WTC11 (cell line): ENCODE results near the gene UVRAG. TPM values are rescaled to one million over a fixed set of nuclear protein-coding genes. Genes with fewer than 3 reads are reported as not detected.

Experiments
- ATAC-seq: fragments of 200-7000 bp; cut with Tn5 transposase; 2 replicates; pipeline ENCODE4 v1.10.0; 2021; ENCODE audit warnings: mild to moderate bottlenecking, moderate library complexity
- CTCF ChIA-PET: fragments of 300-600 bp; sonication (Branson Sonifier 250); formaldehyde crosslinking; loops from one replicate; lab custom pipeline; 2021; ENCODE audit warnings: antibody characterized with exemption; lab: Charles Lee
- POLR2A ChIA-PET: fragments of 350-600 bp; sonication (Branson Sonifier 250); formaldehyde crosslinking; loops from one replicate; lab custom pipeline; 2021; ENCODE audit warnings: antibody characterized with exemption; lab: Charles Lee
- DNase-seq: peaks from one replicate; pipeline ENCODE4 v3.0.0; 2021; ENCODE audit warnings: low spot score
- H3K27ac Mint-ChIP-seq: 2 replicates; pipeline ENCODE4 v1.8.0; 2021; ENCODE audit warnings: mixed read lengths
- H3K27me3 Mint-ChIP-seq: 2 replicates; pipeline ENCODE4 v1.8.0; 2021; ENCODE audit warnings: low read depth, mild to moderate bottlenecking, moderate library complexity, mixed read lengths
- H3K36me3 Mint-ChIP-seq: 2 replicates; pipeline ENCODE4 v1.8.0; 2021; ENCODE audit warnings: mixed read lengths
- H3K4me1 Mint-ChIP-seq: 2 replicates; pipeline ENCODE4 v1.8.0; 2022; ENCODE audit warnings: mixed read lengths
- H3K4me3 Mint-ChIP-seq: 2 replicates; pipeline ENCODE4 v1.8.0; 2021; ENCODE audit warnings: mild to moderate bottlenecking, moderate library complexity, mixed read lengths
- H3K9me3 Mint-ChIP-seq: 2 replicates; pipeline ENCODE4 v1.8.0; 2021; ENCODE audit warnings: mixed read lengths
- AR ChIP-seq: fragments of 250-450 bp; sonication (Bioruptor Pico); IDR thresholded peaks from 2 replicates; pipeline ENCODE4 v1.9.0; 2021; ENCODE audit warnings: mild to moderate bottlenecking
- CTCF ChIP-seq: fragments of 200-600 bp; IDR thresholded peaks from 2 replicates; pipeline ENCODE4 v1.8.0; 2022; ENCODE audit warnings: antibody characterized with exemption
- EMX1 ChIP-seq: fragments of 250-450 bp; sonication (Bioruptor Pico); IDR thresholded peaks from 2 replicates; pipeline ENCODE4 v1.8.0; 2021; ENCODE audit warnings: mild to moderate bottlenecking
- ESRRA ChIP-seq: sonication (generic); formaldehyde crosslinking; IDR thresholded peaks from 2 replicates; pipeline ENCODE4 v1.8.1; 2022; ENCODE audit warnings: mild to moderate bottlenecking, missing genetic modification reagents, borderline replicate concordance
- FOXK1 ChIP-seq: sonication (generic); formaldehyde crosslinking; IDR thresholded peaks from 2 replicates; pipeline ENCODE4 v1.8.0; 2022; ENCODE audit warnings: mild to moderate bottlenecking, moderate library complexity, missing genetic modification reagents
- GRHL2 ChIP-seq: fragments of 250-450 bp; sonication (Bioruptor Pico); IDR thresholded peaks from 2 replicates; pipeline ENCODE4 v1.8.0; 2022; ENCODE audit warnings: mild to moderate bottlenecking, moderate library complexity; ENCODE audit not compliant: insufficient replicate concordance, severe bottlenecking
- GTF2I ChIP-seq: fragments of 250-450 bp; sonication (Bioruptor Pico); conservative IDR thresholded peaks from 2 replicates; pipeline ENCODE4 v1.4.0; 2021; ENCODE audit warnings: mild to moderate bottlenecking
- JAZF1 ChIP-seq: fragments of 250-450 bp; sonication (Bioruptor Pico); IDR thresholded peaks from 2 replicates; pipeline ENCODE4 v1.9.0; 2021; ENCODE audit warnings: moderate library complexity, mild to moderate bottlenecking, inconsistent platforms
- MAX ChIP-seq: sonication (generic); formaldehyde crosslinking; IDR thresholded peaks from 2 replicates; pipeline ENCODE4 v1.8.0; 2022; ENCODE audit warnings: mild to moderate bottlenecking, missing genetic modification reagents
- MYBL2 ChIP-seq: sonication (generic); formaldehyde crosslinking; IDR thresholded peaks from 2 replicates; pipeline ENCODE4 v1.8.1; 2023; ENCODE audit warnings: mild to moderate bottlenecking, moderate library complexity, missing genetic modification reagents
- NFE2L1 ChIP-seq: sonication (generic); formaldehyde crosslinking; IDR thresholded peaks from 2 replicates; pipeline ENCODE4 v1.8.1; 2023; ENCODE audit warnings: missing genetic modification reagents
- NFYB ChIP-seq: sonication (generic); formaldehyde crosslinking; conservative IDR thresholded peaks from 2 replicates; pipeline ENCODE4 v1.8.0; 2022; ENCODE audit warnings: low read depth, missing genetic modification reagents
- NR1H2 ChIP-seq: sonication (generic); formaldehyde crosslinking; IDR thresholded peaks from 2 replicates; pipeline ENCODE4 v1.9.0; 2021; ENCODE audit warnings: mild to moderate bottlenecking, moderate library complexity, missing genetic modification reagents
- SMAD3 ChIP-seq: sonication (generic); formaldehyde crosslinking; IDR thresholded peaks from 2 replicates; pipeline ENCODE4 v1.8.0; 2022; ENCODE audit warnings: missing genetic modification reagents, mild to moderate bottlenecking, borderline replicate concordance
- SP1 ChIP-seq: sonication (generic); formaldehyde crosslinking; conservative IDR thresholded peaks from 2 replicates; pipeline ENCODE4 v1.8.1; 2022; ENCODE audit warnings: missing genetic modification reagents
- USF2 ChIP-seq: sonication (generic); formaldehyde crosslinking; IDR thresholded peaks from 2 replicates; pipeline ENCODE4 v1.8.1; 2023; ENCODE audit warnings: mild to moderate bottlenecking, missing genetic modification reagents, moderate library complexity
- ZNF232 ChIP-seq: sonication (generic); formaldehyde crosslinking; IDR thresholded peaks from 2 replicates; pipeline ENCODE4 v1.8.0; 2022; ENCODE audit warnings: mild to moderate bottlenecking, missing genetic modification reagents
- ZNF317 ChIP-seq: sonication (generic); formaldehyde crosslinking; IDR thresholded peaks from 2 replicates; pipeline ENCODE4 v1.8.1; 2023; ENCODE audit warnings: low read depth, mild to moderate bottlenecking, moderate library complexity, missing genetic modification reagents, borderline replicate concordance
- ZNF532 ChIP-seq: fragments of 250-450 bp; sonication (Bioruptor Pico); IDR thresholded peaks from 2 replicates; pipeline ENCODE4 v1.9.0; 2021; ENCODE audit warnings: mild to moderate bottlenecking, borderline replicate concordance
- ZNF671 ChIP-seq: fragments of 250-450 bp; sonication (Bioruptor Pico); IDR thresholded peaks from 2 replicates; pipeline ENCODE4 v1.8.0; 2021; ENCODE audit warnings: mild to moderate bottlenecking
- total RNA-seq: library from RNA; stranded (reverse); gene quantifications from 3 replicates; pipeline ENCODE4 v1.2.3, GENCODE V29; 2021

Gene UVRAG
- total RNA-seq, 1 experiment from 2014 or later, result 14.5 TPM

GRCh38 chr11:75996523-75997442 is 181.8 kb downstream of the UVRAG start:
- Mint-ChIP-seq H3K4me3 (no peak overlapping the region), H3K9me3 (peaks cover 19% of the 10 kb centered on the region), H3K4me1 (no peaks in the 10 kb centered on the region), H3K27me3 (no peaks in the 10 kb centered on the region), H3K27ac (no peak overlapping the region), H3K36me3 (peaks cover 22% of the 10 kb centered on the region)
- no peak for DNase-seq
- ATAC-seq, result no peak
- ChIA-PET CTCF (interaction anchor here (0.6 to 2.0 kb wide), 2 partner anchors 116 to 156 kb away, joined by 5 to 8 read pairs; no protein-coding TSS in a partner anchor), POLR2A (interaction anchor here (1.2 kb wide), 1 partner anchor 27 kb away, joined by 3 read pairs; no protein-coding TSS in a partner anchor)
- TF ChIP-seq FOXK1 (no peak), NFE2L1 (no peak), EMX1 (CRISPR knock-in tag) (no peak), ZNF532 (CRISPR knock-in tag) (no peak), GTF2I (CRISPR knock-in tag) (no peak), JAZF1 (CRISPR knock-in tag) (no peak), GRHL2 (no peak), CTCF (no peak)

GRCh38 chr11:76004400-76004799 is 189.4 kb downstream of the UVRAG start:
- POLR2A ChIA-PET, result no interaction called here
- H3K27ac Mint-ChIP-seq, result no peak overlapping the region

GRCh38 chr11:76005756-76006155 is 190.7 kb downstream of the UVRAG start:
- no peak overlapping the region for H3K27ac Mint-ChIP-seq
- ChIA-PET CTCF (no interaction called here), POLR2A (no interaction called here)
- peaks cover 10% of the 10 kb centered on the region for H3K9me3 Mint-ChIP-seq
- H3K4me3 Mint-ChIP-seq, result no peak overlapping the region
- peaks cover 34% of the 10 kb centered on the region for H3K36me3 Mint-ChIP-seq
- H3K27me3 Mint-ChIP-seq, result no peaks in the 10 kb centered on the region
- no peak for ATAC-seq
- no peak for DNase-seq
- H3K4me1 Mint-ChIP-seq, result no peaks in the 10 kb centered on the region
- TF ChIP-seq SMAD3 (CRISPR knock-in tag), result no peak
- TF ChIP-seq AR, result no peak
- no peak for TF ChIP-seq ZNF317 (CRISPR knock-in tag)
- no peak for TF ChIP-seq NFYB (CRISPR knock-in tag)
- TF ChIP-seq MAX (CRISPR knock-in tag), result no peak
- no peak for TF ChIP-seq ZNF232 (CRISPR knock-in tag)
- TF ChIP-seq USF2 (CRISPR knock-in tag), result no peak
- TF ChIP-seq ESRRA (CRISPR knock-in tag), result no peak
- no peak for TF ChIP-seq ZNF671 (CRISPR knock-in tag)

More at GRCh38 chr11:76004400-76004799, 189.4 kb downstream of the UVRAG start:
- no peak for TF ChIP-seq GRHL2
- TF ChIP-seq ZNF232 (CRISPR knock-in tag), result no peak
- no peak for TF ChIP-seq MYBL2 (CRISPR knock-in tag)
- no peak for TF ChIP-seq SP1 (CRISPR knock-in tag)
- no peak for TF ChIP-seq NR1H2
- Mint-ChIP-seq H3K36me3 (peaks cover 43% of the 10 kb centered on the region), H3K27me3 (no peaks in the 10 kb centered on the region), H3K9me3 (peaks cover 19% of the 10 kb centered on the region), H3K4me1 (no peaks in the 10 kb centered on the region), H3K4me3 (no peak overlapping the region)
- ATAC-seq (no peak), DNase-seq (no peak)
- CTCF ChIA-PET, result no interaction called here
